Peyer's patch (tissue), 4 donors: Measurements from ENCODE around the gene EEF2K.

Experiments used
- POLR2A ChIP-seq, 2 donors: fragments of 450-650 bp; IDR thresholded peaks; one replicate each; pipeline ENCODE4 v1.5.1; 2017; ENCODE audit warnings: antibody characterized with exemption in 2 of 2, mild to moderate bottlenecking in 2 of 2, moderate library complexity in 2 of 2
- TF ChIP-seq, protein P1 (sequence below), 6 experiments: fragments of 450-650 bp in 4 of 6; fragments of 200-600 bp in 2 of 6; sonication (generic) in 1 of 6; IDR thresholded peaks; one replicate each; pipeline ENCODE4 v1.5.1; 2017 to 2019; ENCODE audit warnings: antibody characterized with exemption in 6 of 6, mild to moderate bottlenecking in 3 of 6, moderate library complexity in 1 of 6

DNA sequence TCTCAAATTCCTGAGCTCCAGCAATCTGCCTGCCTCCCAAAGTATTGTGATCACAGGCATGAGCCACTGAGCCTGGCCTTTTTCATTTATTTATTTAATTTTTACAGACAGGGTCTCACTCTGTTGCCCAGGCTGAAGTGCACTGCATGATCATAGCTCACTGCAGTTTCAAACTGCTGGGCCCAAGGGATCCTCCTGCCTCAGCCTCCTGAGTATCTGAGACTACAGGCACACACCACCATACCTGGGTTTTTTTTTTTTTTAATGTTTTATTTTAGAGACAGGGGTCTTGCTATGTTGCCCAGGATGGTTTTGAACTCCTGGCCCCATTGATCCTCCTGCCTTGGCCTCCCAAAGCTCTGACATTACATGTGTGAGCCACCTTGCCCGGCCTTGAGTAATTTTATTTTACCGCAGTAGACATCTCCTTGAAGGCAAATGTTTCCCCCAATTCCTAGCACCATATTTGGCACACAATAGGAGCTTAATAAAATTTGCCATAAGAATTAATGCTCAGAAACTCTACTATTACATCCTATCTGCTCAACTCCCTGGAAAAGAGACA lies 1.9 kb upstream of the EEF2K start:
- TF ChIP-seq, protein P1, sequence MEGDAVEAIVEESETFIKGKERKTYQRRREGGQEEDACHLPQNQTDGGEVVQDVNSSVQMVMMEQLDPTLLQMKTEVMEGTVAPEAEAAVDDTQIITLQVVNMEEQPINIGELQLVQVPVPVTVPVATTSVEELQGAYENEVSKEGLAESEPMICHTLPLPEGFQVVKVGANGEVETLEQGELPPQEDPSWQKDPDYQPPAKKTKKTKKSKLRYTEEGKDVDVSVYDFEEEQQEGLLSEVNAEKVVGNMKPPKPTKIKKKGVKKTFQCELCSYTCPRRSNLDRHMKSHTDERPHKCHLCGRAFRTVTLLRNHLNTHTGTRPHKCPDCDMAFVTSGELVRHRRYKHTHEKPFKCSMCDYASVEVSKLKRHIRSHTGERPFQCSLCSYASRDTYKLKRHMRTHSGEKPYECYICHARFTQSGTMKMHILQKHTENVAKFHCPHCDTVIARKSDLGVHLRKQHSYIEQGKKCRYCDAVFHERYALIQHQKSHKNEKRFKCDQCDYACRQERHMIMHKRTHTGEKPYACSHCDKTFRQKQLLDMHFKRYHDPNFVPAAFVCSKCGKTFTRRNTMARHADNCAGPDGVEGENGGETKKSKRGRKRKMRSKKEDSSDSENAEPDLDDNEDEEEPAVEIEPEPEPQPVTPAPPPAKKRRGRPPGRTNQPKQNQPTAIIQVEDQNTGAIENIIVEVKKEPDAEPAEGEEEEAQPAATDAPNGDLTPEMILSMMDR (IDR thresholded peaks at IDR 0.05) = no peak
- TF ChIP-seq POLR2A (IDR thresholded peaks at IDR 0.05) = no peak
